ENCODE data around the gene EPHB1.

DNA sequence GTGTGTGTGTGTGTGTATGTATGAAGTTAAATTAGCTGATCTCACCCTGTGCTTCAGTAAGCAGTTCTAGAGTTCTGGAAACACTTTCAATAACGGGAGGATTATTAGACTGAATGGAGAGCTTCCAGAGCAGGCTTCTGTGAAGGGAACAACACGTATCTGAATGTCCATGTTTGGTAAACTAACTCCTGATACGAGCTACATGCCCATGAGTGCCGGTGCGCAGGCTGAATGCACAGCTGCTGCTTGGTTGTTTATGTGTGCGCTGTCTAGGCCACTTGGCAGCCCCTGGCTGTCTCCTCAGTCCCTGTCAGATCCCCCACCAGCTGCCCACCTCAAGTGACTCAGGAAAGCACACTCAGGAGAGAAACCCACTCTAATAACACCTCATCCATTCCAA lies 137.0 kb downstream of the EPHB1 start:
- TF ChIP-seq, protein P1, sequence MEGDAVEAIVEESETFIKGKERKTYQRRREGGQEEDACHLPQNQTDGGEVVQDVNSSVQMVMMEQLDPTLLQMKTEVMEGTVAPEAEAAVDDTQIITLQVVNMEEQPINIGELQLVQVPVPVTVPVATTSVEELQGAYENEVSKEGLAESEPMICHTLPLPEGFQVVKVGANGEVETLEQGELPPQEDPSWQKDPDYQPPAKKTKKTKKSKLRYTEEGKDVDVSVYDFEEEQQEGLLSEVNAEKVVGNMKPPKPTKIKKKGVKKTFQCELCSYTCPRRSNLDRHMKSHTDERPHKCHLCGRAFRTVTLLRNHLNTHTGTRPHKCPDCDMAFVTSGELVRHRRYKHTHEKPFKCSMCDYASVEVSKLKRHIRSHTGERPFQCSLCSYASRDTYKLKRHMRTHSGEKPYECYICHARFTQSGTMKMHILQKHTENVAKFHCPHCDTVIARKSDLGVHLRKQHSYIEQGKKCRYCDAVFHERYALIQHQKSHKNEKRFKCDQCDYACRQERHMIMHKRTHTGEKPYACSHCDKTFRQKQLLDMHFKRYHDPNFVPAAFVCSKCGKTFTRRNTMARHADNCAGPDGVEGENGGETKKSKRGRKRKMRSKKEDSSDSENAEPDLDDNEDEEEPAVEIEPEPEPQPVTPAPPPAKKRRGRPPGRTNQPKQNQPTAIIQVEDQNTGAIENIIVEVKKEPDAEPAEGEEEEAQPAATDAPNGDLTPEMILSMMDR (IDR thresholded peaks at IDR 0.05), result no peak
- no peak for TF ChIP-seq POLR2A (IDR thresholded peaks at IDR 0.05)

Data from thyroid gland (tissue), 4 donors.